GM18511 (cell line): ENCODE measurements around the gene TPBGL.

Experiments used
- ATAC-seq: cut with Tn5 transposase; IDR thresholded peaks from one replicate; pipeline ENCODE4 v1.9.1; 2021; ENCODE audit warnings: mild to moderate bottlenecking, moderate library complexity; ENCODE audit not compliant: unreplicated experiment

Gene TPBGL

GRCh38 chr11:75240311-75241035 is at the start of gene TPBGL:
Gene TPBGL, plus strand, starts transcription at chr11:75240774. Its CDS starts 276 bp downstream, at chr11:75241050.
- no peak for ATAC-seq

GRCh38 chr11:75191330-75191717 is 49.2 kb upstream of the TPBGL start:
- ATAC-seq, result no peak

GRCh38 chr11:75193271-75193670 is 47.3 kb upstream of the TPBGL start:
- no peak for ATAC-seq

- no peak for ATAC-seq
These were observed 46.9 kb upstream of the TPBGL start for GRCh38 chr11:75193711-75194110.

- no peak for ATAC-seq
These were observed 46.4 kb upstream of the TPBGL start for GRCh38 chr11:75194147-75194546.

GRCh38 chr11:75195167-75195962 is 45.2 kb upstream of the TPBGL start:
- no peak for ATAC-seq

GRCh38 chr11:75196426-75196825 is 44.1 kb upstream of the TPBGL start:
- ATAC-seq, result no peak

GRCh38 chr11:75197512-75198277 is 42.9 kb upstream of the TPBGL start:
- ATAC-seq, result no peak

GRCh38 chr11:75198278-75198973 is 42.1 kb upstream of the TPBGL start:
- ATAC-seq, result no peak

GRCh38 chr11:75199412-75199955 is 41.1 kb upstream of the TPBGL start:
- ATAC-seq, result no peak

GRCh38 chr11:75200051-75200450 is 40.5 kb upstream of the TPBGL start:
- no peak for ATAC-seq

- no peak for ATAC-seq
These were observed 40.0 kb upstream of the TPBGL start for GRCh38 chr11:75200531-75200930.

- ATAC-seq, result no peak
These were observed 38.8 kb upstream of the TPBGL start for GRCh38 chr11:75201771-75202170.

GRCh38 chr11:75202195-75202594 is 38.4 kb upstream of the TPBGL start:
- ATAC-seq, result no peak

- ATAC-seq, result no peak
These were observed 37.4 kb upstream of the TPBGL start for GRCh38 chr11:75203138-75203537.

- ATAC-seq, result no peak
These were observed 36.9 kb upstream of the TPBGL start for GRCh38 chr11:75203641-75204011.

- ATAC-seq, result no peak
These were observed 36.4 kb upstream of the TPBGL start for GRCh38 chr11:75204012-75204674.

- peak; percentile 72 for ATAC-seq
These were observed 35.6 kb upstream of the TPBGL start for GRCh38 chr11:75204685-75205563.

- no peak for ATAC-seq
These were observed 35.0 kb upstream of the TPBGL start for GRCh38 chr11:75205564-75206020.
